Measurements from ENCODE around the gene CALML3. TPM values are rescaled to one million over a fixed set of nuclear protein-coding genes. Genes with fewer than 3 reads are reported as not detected.

Gene CALML3
- total RNA-seq, 1 donor from 2014 or later = not detected

DNA sequence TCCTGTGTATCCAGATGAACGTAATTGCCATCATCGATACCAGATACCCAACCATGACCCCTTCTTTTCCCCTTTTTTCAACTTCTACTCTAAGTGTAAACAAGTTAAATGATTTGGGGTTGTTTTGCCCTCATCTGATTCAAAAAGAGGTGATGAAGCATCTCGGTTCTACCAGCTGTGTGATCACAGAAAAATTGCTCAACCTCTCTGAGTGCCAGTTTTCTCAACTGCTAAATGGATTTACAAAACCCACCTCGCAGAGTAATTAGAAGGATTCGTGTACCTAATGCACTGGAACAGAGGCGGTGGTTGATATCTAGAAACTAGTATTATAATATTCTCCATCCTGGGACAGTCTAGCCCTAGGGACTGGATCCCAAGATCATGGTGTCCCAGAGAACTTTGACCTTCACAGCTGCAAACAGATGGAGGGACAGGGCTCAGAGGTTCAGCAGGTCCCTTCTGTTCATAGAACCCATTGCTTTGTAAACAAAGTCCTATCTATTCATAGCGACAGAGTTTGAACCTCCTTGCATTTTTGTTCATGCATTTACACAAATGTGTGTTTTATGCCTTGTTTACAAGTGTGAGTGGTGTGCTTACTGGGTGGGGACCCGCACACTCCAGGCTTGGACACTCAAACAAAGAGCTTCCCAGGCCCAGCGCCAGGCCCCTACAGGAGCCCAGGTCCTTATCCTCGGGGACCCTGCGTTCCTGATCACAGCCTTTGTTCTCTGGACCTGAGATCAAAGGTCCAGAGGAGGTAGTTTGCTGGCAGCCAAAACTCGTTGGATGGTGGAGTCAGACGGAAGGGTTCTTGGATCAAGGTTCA is 46.4 kb downstream of the CALML3 start:
- H3K4me3 Mint-ChIP-seq (ENCODE audit: unreplicated experiment) = no peak overlapping the region
- no peaks in the 10 kb centered on the region for H3K36me3 Mint-ChIP-seq (ENCODE audit: low read depth)
- H3K9me3 Mint-ChIP-seq (ENCODE audit: low read depth) = no peaks in the 10 kb centered on the region
- H3K27me3 Mint-ChIP-seq (ENCODE audit: low read depth) = no peaks in the 10 kb centered on the region
- DNase-seq (ENCODE audit: low spot score) = peak; percentile 56
- TF ChIP-seq, protein P1, sequence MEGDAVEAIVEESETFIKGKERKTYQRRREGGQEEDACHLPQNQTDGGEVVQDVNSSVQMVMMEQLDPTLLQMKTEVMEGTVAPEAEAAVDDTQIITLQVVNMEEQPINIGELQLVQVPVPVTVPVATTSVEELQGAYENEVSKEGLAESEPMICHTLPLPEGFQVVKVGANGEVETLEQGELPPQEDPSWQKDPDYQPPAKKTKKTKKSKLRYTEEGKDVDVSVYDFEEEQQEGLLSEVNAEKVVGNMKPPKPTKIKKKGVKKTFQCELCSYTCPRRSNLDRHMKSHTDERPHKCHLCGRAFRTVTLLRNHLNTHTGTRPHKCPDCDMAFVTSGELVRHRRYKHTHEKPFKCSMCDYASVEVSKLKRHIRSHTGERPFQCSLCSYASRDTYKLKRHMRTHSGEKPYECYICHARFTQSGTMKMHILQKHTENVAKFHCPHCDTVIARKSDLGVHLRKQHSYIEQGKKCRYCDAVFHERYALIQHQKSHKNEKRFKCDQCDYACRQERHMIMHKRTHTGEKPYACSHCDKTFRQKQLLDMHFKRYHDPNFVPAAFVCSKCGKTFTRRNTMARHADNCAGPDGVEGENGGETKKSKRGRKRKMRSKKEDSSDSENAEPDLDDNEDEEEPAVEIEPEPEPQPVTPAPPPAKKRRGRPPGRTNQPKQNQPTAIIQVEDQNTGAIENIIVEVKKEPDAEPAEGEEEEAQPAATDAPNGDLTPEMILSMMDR (IDR thresholded peaks at IDR 0.05) = no peak
- H3K4me1 Mint-ChIP-seq (ENCODE audit: low read depth) = peaks cover 2% of the 10 kb centered on the region
- no peak overlapping the region for H3K27ac Mint-ChIP-seq (ENCODE audit: unreplicated experiment)

DNA sequence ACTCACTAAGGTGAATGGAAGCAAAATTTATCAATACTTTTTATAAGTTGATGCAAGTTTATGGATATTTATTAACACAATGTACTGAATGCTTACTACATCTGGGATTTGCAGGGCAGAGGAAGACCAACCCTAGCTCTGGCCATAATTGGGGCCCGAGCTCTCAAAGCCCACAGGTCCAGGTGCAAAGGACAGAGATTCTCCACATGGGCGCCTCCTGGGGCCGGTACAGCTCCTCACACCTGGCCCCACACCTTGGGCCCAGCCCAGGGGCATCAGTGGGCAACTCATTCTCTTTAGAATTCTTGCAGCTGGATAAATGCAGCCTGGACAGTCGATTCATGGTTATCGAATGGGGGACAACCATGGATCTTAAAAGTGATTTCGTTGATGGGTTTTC is 47.1 kb downstream of the CALML3 start:
- no peaks in the 10 kb centered on the region for H3K27me3 Mint-ChIP-seq (ENCODE audit: low read depth)
- H3K36me3 Mint-ChIP-seq (ENCODE audit: low read depth) = no peaks in the 10 kb centered on the region
- no peak overlapping the region for H3K27ac Mint-ChIP-seq (ENCODE audit: unreplicated experiment)
- no peak overlapping the region for H3K4me3 Mint-ChIP-seq (ENCODE audit: unreplicated experiment)
- peaks cover 2% of the 10 kb centered on the region for H3K4me1 Mint-ChIP-seq (ENCODE audit: low read depth)
- DNase-seq (ENCODE audit: low spot score) = peak; percentile 49
- TF ChIP-seq, protein P1 (IDR thresholded peaks at IDR 0.05) = no peak
- no peaks in the 10 kb centered on the region for H3K9me3 Mint-ChIP-seq (ENCODE audit: low read depth)

DNA sequence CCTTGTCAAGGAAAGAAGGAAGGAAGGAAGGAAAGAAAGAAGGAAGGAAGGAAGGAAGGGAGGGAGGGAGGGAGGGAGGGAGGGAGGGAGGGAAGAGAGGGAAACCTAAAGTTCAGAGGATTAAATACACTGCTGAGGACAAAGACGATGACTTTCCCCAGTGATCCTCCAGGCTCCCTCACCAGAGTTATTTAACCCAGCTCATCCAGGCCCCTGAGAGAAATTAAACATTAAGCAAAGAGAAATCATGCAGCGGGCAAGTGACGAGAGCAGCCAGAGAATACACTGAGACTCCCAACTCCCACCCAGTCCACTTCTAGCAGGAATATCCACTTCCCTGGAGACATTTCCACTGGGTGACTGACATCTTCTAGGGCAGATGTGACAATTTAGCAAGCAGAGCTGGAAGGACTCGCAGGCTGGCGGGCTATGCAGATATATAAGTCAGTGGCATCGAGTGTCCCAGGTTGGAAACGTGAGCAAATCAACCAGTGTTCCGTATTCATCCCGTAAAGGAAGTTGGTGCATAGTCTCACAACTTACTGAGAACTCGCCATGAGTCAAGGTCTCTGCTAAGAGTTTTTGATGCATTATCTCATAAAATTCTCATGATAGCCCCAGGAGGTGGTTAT is 48.7 kb downstream of the CALML3 start:
- DNase-seq (ENCODE audit: low spot score) = peak; percentile 18
- TF ChIP-seq, protein P1 (IDR thresholded peaks at IDR 0.05) = no peak
- no peak overlapping the region for H3K4me3 Mint-ChIP-seq (ENCODE audit: unreplicated experiment)
- no peak overlapping the region for H3K27ac Mint-ChIP-seq (ENCODE audit: unreplicated experiment)
- peaks cover 2% of the 10 kb centered on the region for H3K4me1 Mint-ChIP-seq (ENCODE audit: low read depth)
- H3K27me3 Mint-ChIP-seq (ENCODE audit: low read depth) = no peaks in the 10 kb centered on the region
- no peaks in the 10 kb centered on the region for H3K36me3 Mint-ChIP-seq (ENCODE audit: low read depth)
- no peaks in the 10 kb centered on the region for H3K9me3 Mint-ChIP-seq (ENCODE audit: low read depth)

DNA sequence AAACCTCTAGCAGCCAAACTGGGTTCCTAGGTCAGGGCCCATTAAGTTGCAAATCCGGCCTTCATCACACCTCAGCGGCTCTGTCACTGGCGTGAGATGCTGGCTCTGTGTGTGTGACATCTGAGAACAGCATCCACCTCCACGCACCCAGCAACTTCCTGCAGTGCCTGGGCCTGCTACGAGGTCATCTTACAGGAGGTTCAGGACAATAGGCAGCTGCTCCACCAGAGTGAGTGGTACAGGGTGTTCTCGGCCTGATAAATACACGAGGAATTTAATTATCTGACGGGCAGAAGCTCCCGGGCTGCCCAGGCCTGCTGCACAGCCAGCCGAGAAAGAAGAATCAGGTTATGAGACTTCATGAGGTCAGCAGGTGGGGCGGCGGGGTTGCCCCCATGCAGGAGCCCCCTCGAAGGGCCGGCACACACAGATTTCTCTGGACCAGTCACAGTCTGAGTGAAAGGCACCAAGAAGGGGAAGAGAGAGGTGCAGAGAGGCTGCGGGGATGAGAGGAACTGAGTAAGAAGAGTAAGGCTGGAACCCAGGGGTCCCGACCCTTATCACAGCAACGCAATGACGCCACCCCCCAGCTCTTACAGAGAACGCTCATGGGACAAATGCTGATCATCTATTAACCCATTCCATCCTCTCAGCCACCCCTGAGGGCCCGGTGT is 49.3 kb downstream of the CALML3 start:
- DNase-seq (ENCODE audit: low spot score) = peak; percentile 40
- Mint-ChIP-seq H3K36me3 (ENCODE audit: low read depth) (no peaks in the 10 kb centered on the region), H3K27me3 (ENCODE audit: low read depth) (no peaks in the 10 kb centered on the region), H3K4me3 (ENCODE audit: unreplicated experiment) (no peak overlapping the region), H3K27ac (ENCODE audit: unreplicated experiment) (no peak overlapping the region), H3K9me3 (ENCODE audit: low read depth) (no peaks in the 10 kb centered on the region), H3K4me1 (ENCODE audit: low read depth) (peaks cover 2% of the 10 kb centered on the region)
- TF ChIP-seq, protein P1 (IDR thresholded peaks at IDR 0.05) = no peak

DNA sequence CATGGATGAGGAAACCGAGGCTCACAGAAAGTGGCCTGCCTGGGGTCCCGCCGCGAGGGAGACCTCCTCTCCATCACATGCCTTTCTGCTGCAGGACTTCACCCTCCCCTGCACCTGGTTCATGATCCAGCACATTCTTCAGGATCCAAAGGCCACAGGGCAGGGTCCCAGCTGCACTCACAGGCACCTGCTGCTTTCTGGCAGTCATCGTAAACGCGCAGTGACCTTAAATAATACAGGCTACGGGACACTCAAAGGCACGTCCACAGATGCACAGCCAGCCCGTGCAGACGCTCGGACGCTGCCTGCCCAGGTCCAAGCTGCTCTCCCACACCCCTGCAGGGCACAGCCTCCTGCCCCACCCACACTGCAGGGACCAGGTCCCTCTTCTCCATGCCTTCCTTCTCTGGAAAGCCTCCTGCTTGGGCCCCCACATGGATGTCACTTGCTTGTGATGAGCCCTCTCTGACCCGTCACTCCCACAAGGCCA is 49.9 kb downstream of the CALML3 start:
- TF ChIP-seq, protein P1 (IDR thresholded peaks at IDR 0.05) = no peak
- Mint-ChIP-seq H3K9me3 (ENCODE audit: low read depth) (no peaks in the 10 kb centered on the region), H3K27me3 (ENCODE audit: low read depth) (no peaks in the 10 kb centered on the region), H3K4me3 (ENCODE audit: unreplicated experiment) (no peak overlapping the region), H3K4me1 (ENCODE audit: low read depth) (peaks cover 2% of the 10 kb centered on the region), H3K27ac (ENCODE audit: unreplicated experiment) (no peak overlapping the region), H3K36me3 (ENCODE audit: low read depth) (no peaks in the 10 kb centered on the region)
- DNase-seq (ENCODE audit: low spot score) = peak; percentile 65
